WTC11 (cell line): Measurements from ENCODE around the gene PLPPR1. TPM values are rescaled to one million over a fixed set of nuclear protein-coding genes. Genes with fewer than 3 reads are reported as not detected.

Experiments used
- ATAC-seq: fragments of 200-7000 bp; cut with Tn5 transposase; 2 replicates; pipeline ENCODE4 v1.10.0; 2021; ENCODE audit warnings: mild to moderate bottlenecking, moderate library complexity
- CTCF ChIA-PET: fragments of 300-600 bp; sonication (Branson Sonifier 250); formaldehyde crosslinking; loops from one replicate; lab custom pipeline; 2021; ENCODE audit warnings: antibody characterized with exemption; lab: Charles Lee
- POLR2A ChIA-PET: fragments of 350-600 bp; sonication (Branson Sonifier 250); formaldehyde crosslinking; loops from one replicate; lab custom pipeline; 2021; ENCODE audit warnings: antibody characterized with exemption; lab: Charles Lee
- DNase-seq: peaks from one replicate; pipeline ENCODE4 v3.0.0; 2021; ENCODE audit warnings: low spot score
- H3K27ac Mint-ChIP-seq: 2 replicates; pipeline ENCODE4 v1.8.0; 2021; ENCODE audit warnings: mixed read lengths
- H3K27me3 Mint-ChIP-seq: 2 replicates; pipeline ENCODE4 v1.8.0; 2021; ENCODE audit warnings: low read depth, mild to moderate bottlenecking, moderate library complexity, mixed read lengths
- H3K36me3 Mint-ChIP-seq: 2 replicates; pipeline ENCODE4 v1.8.0; 2021; ENCODE audit warnings: mixed read lengths
- H3K4me1 Mint-ChIP-seq: 2 replicates; pipeline ENCODE4 v1.8.0; 2022; ENCODE audit warnings: mixed read lengths
- H3K4me3 Mint-ChIP-seq: 2 replicates; pipeline ENCODE4 v1.8.0; 2021; ENCODE audit warnings: mild to moderate bottlenecking, moderate library complexity, mixed read lengths
- H3K9me3 Mint-ChIP-seq: 2 replicates; pipeline ENCODE4 v1.8.0; 2021; ENCODE audit warnings: mixed read lengths
- CREB1 ChIP-seq: sonication (generic); formaldehyde crosslinking; IDR thresholded peaks from 2 replicates; pipeline ENCODE4 v1.8.0; 2023; ENCODE audit warnings: mild to moderate bottlenecking, missing genetic modification reagents
- ELF4 ChIP-seq: sonication (generic); formaldehyde crosslinking; IDR thresholded peaks from 2 replicates; pipeline ENCODE4 v1.8.1; 2022; ENCODE audit warnings: low read depth, mild to moderate bottlenecking, moderate library complexity, missing genetic modification reagents
- EMX1 ChIP-seq: fragments of 250-450 bp; sonication (Bioruptor Pico); IDR thresholded peaks from 2 replicates; pipeline ENCODE4 v1.8.0; 2021; ENCODE audit warnings: mild to moderate bottlenecking
- ESRRA ChIP-seq: sonication (generic); formaldehyde crosslinking; IDR thresholded peaks from 2 replicates; pipeline ENCODE4 v1.8.1; 2022; ENCODE audit warnings: mild to moderate bottlenecking, missing genetic modification reagents, borderline replicate concordance
- FOXK1 ChIP-seq: sonication (generic); formaldehyde crosslinking; IDR thresholded peaks from 2 replicates; pipeline ENCODE4 v1.8.0; 2022; ENCODE audit warnings: mild to moderate bottlenecking, moderate library complexity, missing genetic modification reagents
- FOXP1 ChIP-seq: sonication (generic); formaldehyde crosslinking; IDR thresholded peaks from 2 replicates; pipeline ENCODE4 v1.8.0; 2022; ENCODE audit warnings: missing genetic modification reagents, mild to moderate bottlenecking, moderate library complexity, borderline replicate concordance
- IRF2 ChIP-seq: sonication (generic); formaldehyde crosslinking; IDR thresholded peaks from 2 replicates; pipeline ENCODE4 v1.8.0; 2022; ENCODE audit warnings: low read depth, missing genetic modification reagents, borderline replicate concordance
- NR1H2 ChIP-seq: sonication (generic); formaldehyde crosslinking; IDR thresholded peaks from 2 replicates; pipeline ENCODE4 v1.9.0; 2021; ENCODE audit warnings: mild to moderate bottlenecking, moderate library complexity, missing genetic modification reagents
- PRRX2 ChIP-seq: fragments of 250-450 bp; sonication (Bioruptor Pico); IDR thresholded peaks from 2 replicates; pipeline ENCODE4 v1.8.0; 2021; ENCODE audit warnings: mild to moderate bottlenecking
- ZNF138 ChIP-seq: sonication (generic); formaldehyde crosslinking; conservative IDR thresholded peaks from 2 replicates; pipeline ENCODE4 v1.8.1; 2022; ENCODE audit warnings: mild to moderate bottlenecking, moderate library complexity, missing genetic modification reagents
- ZNF219 ChIP-seq: sonication (generic); formaldehyde crosslinking; IDR thresholded peaks from 2 replicates; pipeline ENCODE4 v1.8.0; 2023; ENCODE audit warnings: missing genetic modification reagents, mild to moderate bottlenecking, borderline replicate concordance
- ZNF232 ChIP-seq: sonication (generic); formaldehyde crosslinking; IDR thresholded peaks from 2 replicates; pipeline ENCODE4 v1.8.0; 2022; ENCODE audit warnings: mild to moderate bottlenecking, missing genetic modification reagents
- total RNA-seq: library from RNA; stranded (reverse); gene quantifications from 3 replicates; pipeline ENCODE4 v1.2.3, GENCODE V29; 2021
- TF ChIP-seq, protein P1 (sequence below): sonication (generic); formaldehyde crosslinking; IDR thresholded peaks from 2 replicates; pipeline ENCODE4 v1.8.1; 2022; ENCODE audit warnings: missing genetic modification reagents, borderline replicate concordance
- TF ChIP-seq, protein P2 (sequence below): sonication (generic); formaldehyde crosslinking; IDR thresholded peaks from 2 replicates; pipeline ENCODE4 v1.8.0; 2023; ENCODE audit warnings: missing genetic modification reagents, mild to moderate bottlenecking, borderline replicate concordance
- TF ChIP-seq, protein P3 (sequence below): sonication (generic); formaldehyde crosslinking; IDR thresholded peaks from 2 replicates; pipeline ENCODE4 v1.8.1; 2022; ENCODE audit warnings: low read depth, mild to moderate bottlenecking, moderate library complexity, missing genetic modification reagents, borderline replicate concordance
- TF ChIP-seq, protein P4 (sequence below): sonication (generic); formaldehyde crosslinking; IDR thresholded peaks from 2 replicates; pipeline ENCODE4 v1.8.1; 2022; ENCODE audit warnings: mild to moderate bottlenecking, missing genetic modification reagents, moderate library complexity, borderline replicate concordance
- TF ChIP-seq, protein P5 (sequence below): sonication (generic); formaldehyde crosslinking; IDR thresholded peaks from 2 replicates; pipeline ENCODE4 v1.8.0; 2022; ENCODE audit warnings: mild to moderate bottlenecking, missing genetic modification reagents
- TF ChIP-seq, protein P6 (sequence below): fragments of 250-450 bp; sonication (Bioruptor Pico); conservative IDR thresholded peaks from 2 replicates; pipeline ENCODE4 v1.9.0; 2021; ENCODE audit warnings: mild to moderate bottlenecking
- TF ChIP-seq, protein P7 (sequence below): sonication (generic); formaldehyde crosslinking; IDR thresholded peaks from 2 replicates; pipeline ENCODE4 v1.8.1; 2023; ENCODE audit warnings: mild to moderate bottlenecking, missing genetic modification reagents
- TF ChIP-seq, protein P8 (sequence below): sonication (generic); formaldehyde crosslinking; IDR thresholded peaks from 2 replicates; pipeline ENCODE4 v1.8.1; 2022; ENCODE audit warnings: mild to moderate bottlenecking, moderate library complexity, missing genetic modification reagents

Gene PLPPR1
- total RNA-seq, 1 experiment from 2014 or later = 1.5 TPM

DNA sequence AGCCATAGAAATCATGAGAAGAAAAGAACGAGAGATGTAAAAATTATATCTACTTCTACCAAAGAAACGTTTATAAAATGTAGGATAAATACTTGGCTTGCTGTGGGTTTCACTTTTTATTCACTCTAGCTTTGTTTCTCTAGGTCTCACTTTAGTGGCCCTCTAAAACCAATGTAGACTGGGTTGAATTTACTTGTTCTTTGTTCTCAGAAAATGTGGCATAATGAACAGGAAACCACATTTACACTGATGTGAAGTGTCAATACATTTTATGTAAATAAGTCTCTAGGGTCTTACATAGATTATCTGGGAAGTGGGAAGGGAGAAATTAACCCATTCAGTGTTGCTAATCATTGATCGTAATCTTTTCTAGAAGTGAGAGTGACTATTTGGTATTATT is 58.9 kb downstream of the PLPPR1 start (continued):
- TF ChIP-seq, protein P1, sequence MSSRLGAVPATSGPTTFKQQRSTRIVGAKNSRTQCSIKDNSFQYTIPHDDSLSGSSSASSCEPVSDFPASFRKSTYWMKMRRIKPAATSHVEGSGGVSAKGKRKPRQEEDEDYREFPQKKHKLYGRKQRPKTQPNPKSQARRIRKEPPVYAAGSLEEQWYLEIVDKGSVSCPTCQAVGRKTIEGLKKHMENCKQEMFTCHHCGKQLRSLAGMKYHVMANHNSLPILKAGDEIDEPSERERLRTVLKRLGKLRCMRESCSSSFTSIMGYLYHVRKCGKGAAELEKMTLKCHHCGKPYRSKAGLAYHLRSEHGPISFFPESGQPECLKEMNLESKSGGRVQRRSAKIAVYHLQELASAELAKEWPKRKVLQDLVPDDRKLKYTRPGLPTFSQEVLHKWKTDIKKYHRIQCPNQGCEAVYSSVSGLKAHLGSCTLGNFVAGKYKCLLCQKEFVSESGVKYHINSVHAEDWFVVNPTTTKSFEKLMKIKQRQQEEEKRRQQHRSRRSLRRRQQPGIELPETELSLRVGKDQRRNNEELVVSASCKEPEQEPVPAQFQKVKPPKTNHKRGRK = no peak
- TF ChIP-seq, protein P2, sequence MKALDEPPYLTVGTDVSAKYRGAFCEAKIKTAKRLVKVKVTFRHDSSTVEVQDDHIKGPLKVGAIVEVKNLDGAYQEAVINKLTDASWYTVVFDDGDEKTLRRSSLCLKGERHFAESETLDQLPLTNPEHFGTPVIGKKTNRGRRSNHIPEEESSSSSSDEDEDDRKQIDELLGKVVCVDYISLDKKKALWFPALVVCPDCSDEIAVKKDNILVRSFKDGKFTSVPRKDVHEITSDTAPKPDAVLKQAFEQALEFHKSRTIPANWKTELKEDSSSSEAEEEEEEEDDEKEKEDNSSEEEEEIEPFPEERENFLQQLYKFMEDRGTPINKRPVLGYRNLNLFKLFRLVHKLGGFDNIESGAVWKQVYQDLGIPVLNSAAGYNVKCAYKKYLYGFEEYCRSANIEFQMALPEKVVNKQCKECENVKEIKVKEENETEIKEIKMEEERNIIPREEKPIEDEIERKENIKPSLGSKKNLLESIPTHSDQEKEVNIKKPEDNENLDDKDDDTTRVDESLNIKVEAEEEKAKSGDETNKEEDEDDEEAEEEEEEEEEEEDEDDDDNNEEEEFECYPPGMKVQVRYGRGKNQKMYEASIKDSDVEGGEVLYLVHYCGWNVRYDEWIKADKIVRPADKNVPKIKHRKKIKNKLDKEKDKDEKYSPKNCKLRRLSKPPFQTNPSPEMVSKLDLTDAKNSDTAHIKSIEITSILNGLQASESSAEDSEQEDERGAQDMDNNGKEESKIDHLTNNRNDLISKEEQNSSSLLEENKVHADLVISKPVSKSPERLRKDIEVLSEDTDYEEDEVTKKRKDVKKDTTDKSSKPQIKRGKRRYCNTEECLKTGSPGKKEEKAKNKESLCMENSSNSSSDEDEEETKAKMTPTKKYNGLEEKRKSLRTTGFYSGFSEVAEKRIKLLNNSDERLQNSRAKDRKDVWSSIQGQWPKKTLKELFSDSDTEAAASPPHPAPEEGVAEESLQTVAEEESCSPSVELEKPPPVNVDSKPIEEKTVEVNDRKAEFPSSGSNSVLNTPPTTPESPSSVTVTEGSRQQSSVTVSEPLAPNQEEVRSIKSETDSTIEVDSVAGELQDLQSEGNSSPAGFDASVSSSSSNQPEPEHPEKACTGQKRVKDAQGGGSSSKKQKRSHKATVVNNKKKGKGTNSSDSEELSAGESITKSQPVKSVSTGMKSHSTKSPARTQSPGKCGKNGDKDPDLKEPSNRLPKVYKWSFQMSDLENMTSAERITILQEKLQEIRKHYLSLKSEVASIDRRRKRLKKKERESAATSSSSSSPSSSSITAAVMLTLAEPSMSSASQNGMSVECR (CRISPR knock-in tag) = no peak
- TF ChIP-seq ZNF232 (no peak), FOXP1 (CRISPR knock-in tag) (no peak)

DNA sequence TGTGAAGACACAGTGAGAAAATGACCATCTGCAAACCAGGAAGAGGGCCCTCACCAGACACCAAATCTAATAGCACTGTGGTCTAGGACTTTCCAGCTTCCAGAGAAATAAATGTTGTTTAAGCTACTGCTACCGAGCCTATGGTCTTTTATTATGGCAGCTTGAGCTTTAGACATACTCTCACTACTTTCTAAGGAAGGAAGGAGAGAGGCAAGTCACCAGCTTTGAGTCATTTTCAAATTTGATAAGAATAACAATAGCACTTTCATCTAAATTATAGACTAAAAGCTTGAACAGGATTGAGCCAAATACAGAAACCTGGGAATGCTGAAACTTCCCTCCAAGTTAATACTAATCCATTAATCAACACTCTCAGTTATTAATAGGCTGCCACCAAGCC is 64.4 kb downstream of the PLPPR1 start:
- no peaks in the 10 kb centered on the region; the same call in 1 of the 2 replicates for H3K36me3 Mint-ChIP-seq
- H3K27ac Mint-ChIP-seq = no peak overlapping the region
- ChIA-PET POLR2A (no interaction called here), CTCF (interaction anchor here (0.6 kb wide), 1 partner anchor 57 kb away, joined by 4 read pairs; no protein-coding TSS in a partner anchor)
- H3K9me3 Mint-ChIP-seq = peaks cover 11% of the 10 kb centered on the region
- ATAC-seq (no peak), DNase-seq (no peak)
- H3K27me3 Mint-ChIP-seq = peaks cover 3% of the 10 kb centered on the region; the same call in 1 of the 2 replicates
- H3K4me1 Mint-ChIP-seq = peaks cover 30% of the 10 kb centered on the region
- no peak overlapping the region for H3K4me3 Mint-ChIP-seq
- TF ChIP-seq, protein P3, sequence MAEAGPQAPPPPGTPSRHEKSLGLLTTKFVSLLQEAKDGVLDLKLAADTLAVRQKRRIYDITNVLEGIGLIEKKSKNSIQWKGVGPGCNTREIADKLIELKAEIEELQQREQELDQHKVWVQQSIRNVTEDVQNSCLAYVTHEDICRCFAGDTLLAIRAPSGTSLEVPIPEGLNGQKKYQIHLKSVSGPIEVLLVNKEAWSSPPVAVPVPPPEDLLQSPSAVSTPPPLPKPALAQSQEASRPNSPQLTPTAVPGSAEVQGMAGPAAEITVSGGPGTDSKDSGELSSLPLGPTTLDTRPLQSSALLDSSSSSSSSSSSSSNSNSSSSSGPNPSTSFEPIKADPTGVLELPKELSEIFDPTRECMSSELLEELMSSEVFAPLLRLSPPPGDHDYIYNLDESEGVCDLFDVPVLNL (CRISPR knock-in tag) = no peak
- TF ChIP-seq PRRX2 (CRISPR knock-in tag) (no peak), ZNF138 (no peak), FOXK1 (no peak), ELF4 (CRISPR knock-in tag) (no peak), CREB1 (CRISPR knock-in tag) (no peak), ZNF219 (CRISPR knock-in tag) (no peak), IRF2 (no peak), EMX1 (CRISPR knock-in tag) (no peak), ESRRA (CRISPR knock-in tag) (no peak), NR1H2 (CRISPR knock-in tag) (no peak)
- TF ChIP-seq, protein P4, sequence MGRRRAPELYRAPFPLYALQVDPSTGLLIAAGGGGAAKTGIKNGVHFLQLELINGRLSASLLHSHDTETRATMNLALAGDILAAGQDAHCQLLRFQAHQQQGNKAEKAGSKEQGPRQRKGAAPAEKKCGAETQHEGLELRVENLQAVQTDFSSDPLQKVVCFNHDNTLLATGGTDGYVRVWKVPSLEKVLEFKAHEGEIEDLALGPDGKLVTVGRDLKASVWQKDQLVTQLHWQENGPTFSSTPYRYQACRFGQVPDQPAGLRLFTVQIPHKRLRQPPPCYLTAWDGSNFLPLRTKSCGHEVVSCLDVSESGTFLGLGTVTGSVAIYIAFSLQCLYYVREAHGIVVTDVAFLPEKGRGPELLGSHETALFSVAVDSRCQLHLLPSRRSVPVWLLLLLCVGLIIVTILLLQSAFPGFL (CRISPR knock-in tag) = no peak
- TF ChIP-seq, protein P5, sequence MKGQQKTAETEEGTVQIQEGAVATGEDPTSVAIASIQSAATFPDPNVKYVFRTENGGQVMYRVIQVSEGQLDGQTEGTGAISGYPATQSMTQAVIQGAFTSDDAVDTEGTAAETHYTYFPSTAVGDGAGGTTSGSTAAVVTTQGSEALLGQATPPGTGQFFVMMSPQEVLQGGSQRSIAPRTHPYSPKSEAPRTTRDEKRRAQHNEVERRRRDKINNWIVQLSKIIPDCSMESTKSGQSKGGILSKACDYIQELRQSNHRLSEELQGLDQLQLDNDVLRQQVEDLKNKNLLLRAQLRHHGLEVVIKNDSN (CRISPR knock-in tag) = no peak
- TF ChIP-seq, protein P6, sequence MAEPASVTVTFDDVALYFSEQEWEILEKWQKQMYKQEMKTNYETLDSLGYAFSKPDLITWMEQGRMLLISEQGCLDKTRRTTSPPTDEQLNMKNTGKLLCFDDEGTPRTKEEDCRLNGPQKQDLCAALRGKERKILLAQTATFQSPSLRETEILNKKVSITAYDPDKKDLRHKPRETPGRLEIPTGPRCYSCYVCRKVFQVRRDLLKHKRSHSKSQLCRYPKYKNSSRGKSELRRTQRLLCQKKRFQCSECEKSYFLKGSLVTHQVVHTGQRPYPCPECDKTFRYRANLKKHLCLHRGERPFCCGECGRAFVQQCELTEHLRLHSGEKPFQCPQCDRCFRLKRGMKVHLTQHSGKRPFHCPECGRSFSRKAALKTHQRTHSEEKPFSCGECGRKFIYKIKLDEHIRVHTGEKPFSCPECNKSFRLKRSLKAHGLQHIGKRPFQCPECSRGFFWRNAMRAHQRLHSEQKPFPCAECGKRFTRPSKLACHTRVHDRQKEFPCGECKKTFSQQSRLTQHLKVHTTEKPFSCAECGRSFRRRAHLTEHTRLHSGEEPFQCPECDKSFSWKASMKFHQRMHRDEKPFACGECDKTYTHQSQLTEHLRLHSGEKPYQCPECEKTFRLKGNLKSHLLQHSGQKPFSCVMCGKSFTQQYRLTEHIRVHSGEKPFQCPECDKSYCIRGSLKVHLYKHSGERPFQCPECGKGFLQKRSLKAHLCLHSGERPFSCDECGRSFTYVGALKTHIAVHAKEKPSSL = no peak
- TF ChIP-seq, protein P7, sequence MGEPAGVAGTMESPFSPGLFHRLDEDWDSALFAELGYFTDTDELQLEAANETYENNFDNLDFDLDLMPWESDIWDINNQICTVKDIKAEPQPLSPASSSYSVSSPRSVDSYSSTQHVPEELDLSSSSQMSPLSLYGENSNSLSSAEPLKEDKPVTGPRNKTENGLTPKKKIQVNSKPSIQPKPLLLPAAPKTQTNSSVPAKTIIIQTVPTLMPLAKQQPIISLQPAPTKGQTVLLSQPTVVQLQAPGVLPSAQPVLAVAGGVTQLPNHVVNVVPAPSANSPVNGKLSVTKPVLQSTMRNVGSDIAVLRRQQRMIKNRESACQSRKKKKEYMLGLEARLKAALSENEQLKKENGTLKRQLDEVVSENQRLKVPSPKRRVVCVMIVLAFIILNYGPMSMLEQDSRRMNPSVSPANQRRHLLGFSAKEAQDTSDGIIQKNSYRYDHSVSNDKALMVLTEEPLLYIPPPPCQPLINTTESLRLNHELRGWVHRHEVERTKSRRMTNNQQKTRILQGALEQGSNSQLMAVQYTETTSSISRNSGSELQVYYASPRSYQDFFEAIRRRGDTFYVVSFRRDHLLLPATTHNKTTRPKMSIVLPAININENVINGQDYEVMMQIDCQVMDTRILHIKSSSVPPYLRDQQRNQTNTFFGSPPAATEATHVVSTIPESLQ (CRISPR knock-in tag) = no peak
- TF ChIP-seq, protein P8, sequence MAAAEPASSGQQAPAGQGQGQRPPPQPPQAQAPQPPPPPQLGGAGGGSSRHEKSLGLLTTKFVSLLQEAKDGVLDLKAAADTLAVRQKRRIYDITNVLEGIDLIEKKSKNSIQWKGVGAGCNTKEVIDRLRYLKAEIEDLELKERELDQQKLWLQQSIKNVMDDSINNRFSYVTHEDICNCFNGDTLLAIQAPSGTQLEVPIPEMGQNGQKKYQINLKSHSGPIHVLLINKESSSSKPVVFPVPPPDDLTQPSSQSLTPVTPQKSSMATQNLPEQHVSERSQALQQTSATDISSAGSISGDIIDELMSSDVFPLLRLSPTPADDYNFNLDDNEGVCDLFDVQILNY (CRISPR knock-in tag) = no peak
